Bronchus fibroblast of lung (primary cell): ENCODE data around the gene ATG9B. TPM values are rescaled to one million over a fixed set of nuclear protein-coding genes. Genes with fewer than 3 reads are reported as not detected.

Experiments
- total RNA-seq: library from RNA; depleted of rRNA; stranded (reverse); fragments of >200 nt; gene quantifications from 2 replicates; pipeline ENCODE4 v1.2.3, GENCODE V29; 2015

Gene ATG9B
- total RNA-seq = 0.15 TPM in 1 of 2 replicates, not detected in the other

GRCh38 chr7:151024435-151025056 is at the start of gene ATG9B:
Gene ATG9B, minus strand, starts transcription at chr7:151024494. Its CDS starts 71 bp downstream, at chr7:151024423.

GRCh38 chr7:151059367-151060112 is 35.2 kb upstream of the ATG9B start, which contains the start of gene SLC4A2:
Gene SLC4A2, plus strand, starts transcription at chr7:151059589. Its CDS starts 2,399 bp downstream, at chr7:151061988.

GRCh38 chr7:151057506-151057988 is 33.3 kb upstream of the ATG9B start, which contains the start of gene CDK5:
Gene CDK5, minus strand, starts transcription at chr7:151057897. Its CDS starts 49 bp downstream, at chr7:151057848.

GRCh38 chr7:151047976-151048815 is 23.9 kb upstream of the ATG9B start, which contains the start of gene ASIC3:
Gene ASIC3, plus strand, starts transcription at chr7:151048531. Its CDS starts 355 bp downstream, at chr7:151048886.

GRCh38 chr7:151028131-151028947 is 4.0 kb upstream of the ATG9B start, which contains the start of gene ABCB8:
Gene ABCB8, plus strand, starts transcription at chr7:151028450. Its CDS starts 66 bp downstream, at chr7:151028516.

GRCh38 chr7:150990416-150991186 is 33.7 kb downstream of the ATG9B start, which contains the start of gene NOS3:
Gene NOS3, plus strand, starts transcription at chr7:150991017. Its CDS starts 2,787 bp downstream, at chr7:150993804.

GRCh38 chr7:150978126-150978789 is 46.0 kb downstream of the ATG9B start, which contains the start of gene KCNH2:
Gene KCNH2, minus strand, starts transcription at chr7:150978321. Its CDS starts 408 bp downstream, at chr7:150977913.

Other genes with a start within 250 kb of the ATG9B start
- 0.30 TPM in 1 of 2 replicates, not detected in the other for gene TMEM176B, start 224.1 kb downstream of the ATG9B start, total RNA-seq
- gene TMEM176A, start 223.7 kb downstream of the ATG9B start, total RNA-seq = 0.15 and 0.50 TPM in 2 replicates
- gene AOC1, start 172.0 kb downstream of the ATG9B start, total RNA-seq = not detected in 2 replicates
- 0.15 TPM in 1 of 2 replicates, not detected in the other for gene KCNH2, start 46.2 kb downstream of the ATG9B start, total RNA-seq
- gene NOS3, start 33.5 kb downstream of the ATG9B start, total RNA-seq = 4.3 and 4.9 TPM in 2 replicates
- 41.2 and 44.2 TPM in 2 replicates for gene ABCB8, start 4.0 kb upstream of the ATG9B start, total RNA-seq
- gene ASIC3, start 24.0 kb upstream of the ATG9B start, total RNA-seq = under 0.01 and 0.17 TPM in 2 replicates
- gene CDK5, start 33.4 kb upstream of the ATG9B start, total RNA-seq = 18.7 and 23.5 TPM in 2 replicates
- 68.6 and 91.9 TPM in 2 replicates for gene SLC4A2, start 35.1 kb upstream of the ATG9B start, total RNA-seq
- gene FASTK, start 56.3 kb upstream of the ATG9B start, total RNA-seq = 69.6 and 71.1 TPM in 2 replicates
- gene TMUB1, start 59.0 kb upstream of the ATG9B start, total RNA-seq = 75.5 and 79.1 TPM in 2 replicates
- 29.9 and 33.4 TPM in 2 replicates for gene AGAP3, start 62.0 kb upstream of the ATG9B start, total RNA-seq
- gene GBX1, start 143.2 kb upstream of the ATG9B start, total RNA-seq = not detected in 2 replicates
- gene ASB10, start 162.8 kb upstream of the ATG9B start, total RNA-seq = not detected in 2 replicates
- not detected in 2 replicates for gene H2BK1, start 186.0 kb upstream of the ATG9B start, total RNA-seq
- 63.2 and 67.9 TPM in 2 replicates for gene ABCF2, start 202.7 kb upstream of the ATG9B start, total RNA-seq
- gene CHPF2, start 208.0 kb upstream of the ATG9B start, total RNA-seq = 46.1 and 47.4 TPM in 2 replicates
- 22.4 and 26.9 TPM in 2 replicates for gene SMARCD3, start 224.2 kb upstream of the ATG9B start, total RNA-seq